ENCODE results near the gene NDUFS3. TPM values are rescaled to one million over a fixed set of nuclear protein-coding genes. Genes with fewer than 3 reads are reported as not detected.
A peak's percentile ranks its signal among the peaks of the same experiment; 100 is the strongest.

NDUFS3 gene
- total and polyA plus RNA-seq, 2 of the 13 experiments (the other 11 are each of a cell fraction or from before 2014, with no cell fraction given): 151 to 184 TPM

- TF ChIP-seq, protein P1, sequence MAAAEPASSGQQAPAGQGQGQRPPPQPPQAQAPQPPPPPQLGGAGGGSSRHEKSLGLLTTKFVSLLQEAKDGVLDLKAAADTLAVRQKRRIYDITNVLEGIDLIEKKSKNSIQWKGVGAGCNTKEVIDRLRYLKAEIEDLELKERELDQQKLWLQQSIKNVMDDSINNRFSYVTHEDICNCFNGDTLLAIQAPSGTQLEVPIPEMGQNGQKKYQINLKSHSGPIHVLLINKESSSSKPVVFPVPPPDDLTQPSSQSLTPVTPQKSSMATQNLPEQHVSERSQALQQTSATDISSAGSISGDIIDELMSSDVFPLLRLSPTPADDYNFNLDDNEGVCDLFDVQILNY (CRISPR knock-in tag; conservative IDR thresholded peaks at IDR 0.05): no peak
- TF ChIP-seq HOXA3 (CRISPR knock-in tag; IDR thresholded peaks at IDR 0.05) (peak; percentile 99), ZFP36L2 (CRISPR knock-in tag; IDR thresholded peaks at IDR 0.05) (no peak), ARID2 (CRISPR knock-in tag; IDR thresholded peaks at IDR 0.05; ENCODE audit: borderline replicate concordance) (0 out of 2 replicates have a peak, but pooled peaks have one; percentile 85), CERS6 (CRISPR knock-in tag; IDR thresholded peaks at IDR 0.05) (no peak), ZNF737 (CRISPR knock-in tag; IDR thresholded peaks at IDR 0.05; ENCODE audit: borderline replicate concordance) (no peak), SYNCRIP (IDR thresholded peaks at IDR 0.05; ENCODE audit: insufficient read depth, low read depth, low read length) (no peak), ATAD3A (CRISPR knock-in tag; IDR thresholded peaks at IDR 0.05) (no peak), NFRKB (IDR thresholded peaks at IDR 0.05) (no peak), RXRA (CRISPR knock-in tag; IDR thresholded peaks at IDR 0.05) (no peak), SNAPC2 (CRISPR knock-in tag; IDR thresholded peaks at IDR 0.05) (no peak), RFX3 (CRISPR knock-in tag; IDR thresholded peaks at IDR 0.05) (no peak), POLR2G (IDR thresholded peaks at IDR 0.05; ENCODE audit: low read depth, low read length) (peak; percentile 83), IKZF4 (CRISPR knock-in tag; IDR thresholded peaks at IDR 0.05; ENCODE audit: borderline replicate concordance, low read depth, not compliant biosample characterization) (peak; percentile 25), RAD51 (IDR thresholded peaks at IDR 0.05; ENCODE audit: borderline replicate concordance) (no peak), MZF1 (CRISPR knock-in tag; IDR thresholded peaks at IDR 0.05; ENCODE audit: borderline replicate concordance) (no peak), AGO2 (optimal IDR thresholded peaks at IDR 0.05; ENCODE audit: low read depth, low read length) (peak; percentile 88), ZKSCAN8 (CRISPR knock-in tag; IDR thresholded peaks at IDR 0.05; ENCODE audit: borderline replicate concordance) (0 out of 2 replicates have a peak, but pooled peaks have one; percentile 37), POLR2AphosphoS2 (IDR thresholded peaks at IDR 0.05; ENCODE audit: low read depth, low read length) (no peak)
- TF ChIP-seq, protein P2, sequence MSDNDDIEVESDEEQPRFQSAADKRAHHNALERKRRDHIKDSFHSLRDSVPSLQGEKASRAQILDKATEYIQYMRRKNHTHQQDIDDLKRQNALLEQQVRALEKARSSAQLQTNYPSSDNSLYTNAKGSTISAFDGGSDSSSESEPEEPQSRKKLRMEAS (IDR thresholded peaks at IDR 0.05): peak; percentile 67
- TF ChIP-seq, protein P3, sequence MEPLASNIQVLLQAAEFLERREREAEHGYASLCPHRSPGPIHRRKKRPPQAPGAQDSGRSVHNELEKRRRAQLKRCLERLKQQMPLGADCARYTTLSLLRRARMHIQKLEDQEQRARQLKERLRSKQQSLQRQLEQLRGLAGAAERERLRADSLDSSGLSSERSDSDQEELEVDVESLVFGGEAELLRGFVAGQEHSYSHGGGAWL (CRISPR knock-in tag; IDR thresholded peaks at IDR 0.05): 0 out of 2 replicates have a peak, but pooled peaks have one; percentile 37
- TF ChIP-seq, protein P4, sequence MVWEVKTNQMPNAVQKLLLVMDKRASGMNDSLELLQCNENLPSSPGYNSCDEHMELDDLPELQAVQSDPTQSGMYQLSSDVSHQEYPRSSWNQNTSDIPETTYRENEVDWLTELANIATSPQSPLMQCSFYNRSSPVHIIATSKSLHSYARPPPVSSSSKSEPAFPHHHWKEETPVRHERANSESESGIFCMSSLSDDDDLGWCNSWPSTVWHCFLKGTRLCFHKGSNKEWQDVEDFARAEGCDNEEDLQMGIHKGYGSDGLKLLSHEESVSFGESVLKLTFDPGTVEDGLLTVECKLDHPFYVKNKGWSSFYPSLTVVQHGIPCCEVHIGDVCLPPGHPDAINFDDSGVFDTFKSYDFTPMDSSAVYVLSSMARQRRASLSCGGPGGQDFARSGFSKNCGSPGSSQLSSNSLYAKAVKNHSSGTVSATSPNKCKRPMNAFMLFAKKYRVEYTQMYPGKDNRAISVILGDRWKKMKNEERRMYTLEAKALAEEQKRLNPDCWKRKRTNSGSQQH (CRISPR knock-in tag; IDR thresholded peaks at IDR 0.05; ENCODE audit: low read depth): no peak; the same call in 1 of the 2 replicates
- TF ChIP-seq, protein P5, sequence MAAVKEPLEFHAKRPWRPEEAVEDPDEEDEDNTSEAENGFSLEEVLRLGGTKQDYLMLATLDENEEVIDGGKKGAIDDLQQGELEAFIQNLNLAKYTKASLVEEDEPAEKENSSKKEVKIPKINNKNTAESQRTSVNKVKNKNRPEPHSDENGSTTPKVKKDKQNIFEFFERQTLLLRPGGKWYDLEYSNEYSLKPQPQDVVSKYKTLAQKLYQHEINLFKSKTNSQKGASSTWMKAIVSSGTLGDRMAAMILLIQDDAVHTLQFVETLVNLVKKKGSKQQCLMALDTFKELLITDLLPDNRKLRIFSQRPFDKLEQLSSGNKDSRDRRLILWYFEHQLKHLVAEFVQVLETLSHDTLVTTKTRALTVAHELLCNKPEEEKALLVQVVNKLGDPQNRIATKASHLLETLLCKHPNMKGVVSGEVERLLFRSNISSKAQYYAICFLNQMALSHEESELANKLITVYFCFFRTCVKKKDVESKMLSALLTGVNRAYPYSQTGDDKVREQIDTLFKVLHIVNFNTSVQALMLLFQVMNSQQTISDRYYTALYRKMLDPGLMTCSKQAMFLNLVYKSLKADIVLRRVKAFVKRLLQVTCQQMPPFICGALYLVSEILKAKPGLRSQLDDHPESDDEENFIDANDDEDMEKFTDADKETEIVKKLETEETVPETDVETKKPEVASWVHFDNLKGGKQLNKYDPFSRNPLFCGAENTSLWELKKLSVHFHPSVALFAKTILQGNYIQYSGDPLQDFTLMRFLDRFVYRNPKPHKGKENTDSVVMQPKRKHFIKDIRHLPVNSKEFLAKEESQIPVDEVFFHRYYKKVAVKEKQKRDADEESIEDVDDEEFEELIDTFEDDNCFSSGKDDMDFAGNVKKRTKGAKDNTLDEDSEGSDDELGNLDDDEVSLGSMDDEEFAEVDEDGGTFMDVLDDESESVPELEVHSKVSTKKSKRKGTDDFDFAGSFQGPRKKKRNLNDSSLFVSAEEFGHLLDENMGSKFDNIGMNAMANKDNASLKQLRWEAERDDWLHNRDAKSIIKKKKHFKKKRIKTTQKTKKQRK (IDR thresholded peaks at IDR 0.05; ENCODE audit: low read length): no peak
Measured at GRCh38 chr11:47552566-47553405, 26.1 kb upstream of the NDUFS3 start, which contains the start of gene CELF1 (continued).

All from HepG2 (cell line).